Ishikawa (cell line): ENCODE results near the gene PTCD1.
A peak's percentile ranks its signal among the peaks of the same experiment; 100 is the strongest.

Source experiments
- CEBPB ChIP-seq: IDR thresholded peaks from 2 replicates; pipeline ENCODE4 v1.6.1; 2012
- CREB1 ChIP-seq: IDR thresholded peaks from 2 replicates; pipeline ENCODE4 v1.6.1; 2012; ENCODE audit warnings: low read depth
- EGR1 ChIP-seq: IDR thresholded peaks from 2 replicates; pipeline ENCODE4 v1.6.1; 2012
- EP300 ChIP-seq: IDR thresholded peaks from 2 replicates; pipeline ENCODE4 v1.6.1; 2012; ENCODE audit warnings: borderline replicate concordance
- FOXM1 ChIP-seq: IDR thresholded peaks from 2 replicates; pipeline ENCODE4 v1.6.1; 2012; ENCODE audit warnings: low read depth, borderline replicate concordance
- MAX ChIP-seq: IDR thresholded peaks from 2 replicates; pipeline ENCODE4 v1.6.1; 2012
- NFIC ChIP-seq: IDR thresholded peaks from 2 replicates; pipeline ENCODE4 v1.6.1; 2012
- RAD21 ChIP-seq: IDR thresholded peaks from 2 replicates; pipeline ENCODE4 v1.6.1; 2012; ENCODE audit warnings: low read depth
- REST ChIP-seq: IDR thresholded peaks from 2 replicates; pipeline ENCODE4 v1.6.1; 2012; ENCODE audit warnings: low read depth, mild to moderate bottlenecking
- TAF1 ChIP-seq: IDR thresholded peaks from 2 replicates; pipeline ENCODE4 v1.6.1; 2012; ENCODE audit warnings: low read depth, mild to moderate bottlenecking
- TCF12 ChIP-seq: IDR thresholded peaks from 2 replicates; pipeline ENCODE4 v1.6.1; 2012; ENCODE audit warnings: low read depth
- TEAD4 ChIP-seq: IDR thresholded peaks from 2 replicates; pipeline ENCODE4 v1.6.1; 2012
- YY1 ChIP-seq: IDR thresholded peaks from 2 replicates; pipeline ENCODE4 v1.6.1; 2012; ENCODE audit warnings: low read depth
- ZBTB7A ChIP-seq: IDR thresholded peaks from 2 replicates; pipeline ENCODE4 v1.6.1; 2012; ENCODE audit warnings: low read depth
- TF ChIP-seq, protein P1 (sequence below): IDR thresholded peaks from 2 replicates; pipeline ENCODE4 v1.6.1; 2012

The PTCD1 gene

GRCh38 chr7:99419323-99420021 lies 19.1 kb downstream of the PTCD1 start:
- TF ChIP-seq MAX, result no peak
- TF ChIP-seq ZBTB7A, result no peak
- no peak for TF ChIP-seq TCF12
- no peak for TF ChIP-seq RAD21
- TF ChIP-seq, protein P1, sequence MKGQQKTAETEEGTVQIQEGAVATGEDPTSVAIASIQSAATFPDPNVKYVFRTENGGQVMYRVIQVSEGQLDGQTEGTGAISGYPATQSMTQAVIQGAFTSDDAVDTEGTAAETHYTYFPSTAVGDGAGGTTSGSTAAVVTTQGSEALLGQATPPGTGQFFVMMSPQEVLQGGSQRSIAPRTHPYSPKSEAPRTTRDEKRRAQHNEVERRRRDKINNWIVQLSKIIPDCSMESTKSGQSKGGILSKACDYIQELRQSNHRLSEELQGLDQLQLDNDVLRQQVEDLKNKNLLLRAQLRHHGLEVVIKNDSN, result no peak
- TF ChIP-seq CREB1, result no peak
- TF ChIP-seq CEBPB, result no peak
- no peak for TF ChIP-seq TEAD4
- TF ChIP-seq EP300, result no peak
- TF ChIP-seq TAF1, result no peak
- no peak for TF ChIP-seq REST
- no peak for TF ChIP-seq FOXM1
- TF ChIP-seq EGR1, result no peak

DNA sequence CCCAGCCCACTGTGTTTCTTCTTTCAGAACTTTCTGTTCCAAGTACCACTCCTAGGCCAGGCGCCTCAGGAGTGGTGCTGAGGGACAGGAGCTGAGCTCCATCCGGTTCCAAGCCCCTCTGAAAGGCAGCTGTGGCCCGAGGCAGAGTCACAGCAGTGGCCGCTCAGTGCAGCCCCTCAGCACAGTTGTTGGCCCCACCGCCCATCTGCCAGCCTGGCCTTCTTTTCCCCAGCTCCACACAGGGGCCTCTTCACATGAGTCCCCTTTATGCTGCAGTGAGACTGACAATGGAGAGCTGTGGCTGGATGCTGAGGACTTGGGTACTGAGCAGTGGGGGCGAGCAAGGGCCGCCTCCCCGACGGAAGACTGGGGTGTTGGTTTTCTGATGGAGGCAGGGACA lies 20.3 kb downstream of the PTCD1 start:
- TF ChIP-seq CEBPB, result no peak
- TF ChIP-seq EP300, result no peak
- no peak for TF ChIP-seq TEAD4
- TF ChIP-seq ZBTB7A, result no peak
- TF ChIP-seq RAD21, result no peak
- no peak for TF ChIP-seq REST
- no peak for TF ChIP-seq YY1
- no peak for TF ChIP-seq MAX
- no peak for TF ChIP-seq CREB1
- TF ChIP-seq FOXM1, result no peak
- TF ChIP-seq TCF12, result no peak
- TF ChIP-seq EGR1, result no peak
- no peak for TF ChIP-seq TAF1
- TF ChIP-seq, protein P1, result no peak
- no peak for TF ChIP-seq NFIC

- peak; percentile 59 for TF ChIP-seq RAD21
Observed at GRCh38 chr7:99415513-99416127, 23.0 kb downstream of the PTCD1 start.

- TF ChIP-seq MAX (no peak), TCF12 (no peak), CEBPB (no peak)
- TF ChIP-seq, protein P1, result no peak
Observed at GRCh38 chr7:99410635-99411034, 28.0 kb downstream of the PTCD1 start.

GRCh38 chr7:99409806-99410205 lies 28.8 kb downstream of the PTCD1 start:
- no peak for TF ChIP-seq TCF12
- no peak; the same call in 1 of the 2 replicates for TF ChIP-seq NFIC
- no peak for TF ChIP-seq RAD21
- TF ChIP-seq CEBPB, result no peak
- TF ChIP-seq, protein P1, result no peak
- no peak for TF ChIP-seq TEAD4
- no peak for TF ChIP-seq CREB1
- no peak for TF ChIP-seq EP300
- no peak for TF ChIP-seq EGR1
